HG02763 (cell line): Measurements from ENCODE around the gene TBCD.

Experiments used
- ATAC-seq: cut with Tn5 transposase; IDR thresholded peaks from one replicate; pipeline ENCODE4 v1.9.1; 2021; ENCODE audit warnings: mild to moderate bottlenecking, moderate library complexity; ENCODE audit not compliant: unreplicated experiment

Gene TBCD

DNA sequence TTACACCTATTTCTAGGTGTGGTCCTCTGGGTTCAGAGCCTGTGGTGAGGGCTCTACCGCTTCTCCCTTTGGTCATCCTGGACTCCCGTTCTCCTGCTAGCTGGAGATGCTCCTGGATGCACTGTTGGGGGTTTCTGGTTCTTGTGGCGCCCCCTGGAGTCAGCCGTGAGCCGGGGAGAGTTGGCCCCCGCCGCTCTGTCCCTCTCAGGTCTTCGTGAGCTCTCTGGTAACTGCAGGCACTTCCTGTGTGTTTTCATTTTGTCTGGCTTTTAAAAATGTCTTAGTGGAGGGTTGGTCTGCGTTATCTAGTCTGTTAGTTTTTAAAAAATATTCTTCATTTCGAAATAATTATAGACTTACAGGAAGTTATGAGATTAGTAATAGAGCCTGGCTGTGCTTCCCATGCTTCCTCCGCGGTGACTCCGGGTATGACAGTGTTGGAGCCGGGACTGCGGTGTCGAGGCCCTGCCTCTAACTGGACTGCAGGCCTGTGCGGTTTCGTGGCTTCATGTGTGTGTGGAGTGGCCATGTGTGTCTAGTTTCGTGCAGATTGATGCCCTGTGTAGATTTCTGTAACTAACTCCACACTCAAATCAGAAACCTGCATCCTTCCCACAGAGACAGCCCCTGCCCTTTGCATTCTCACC, 166.0 kb downstream of the TBCD start:
- no peak for ATAC-seq

DNA sequence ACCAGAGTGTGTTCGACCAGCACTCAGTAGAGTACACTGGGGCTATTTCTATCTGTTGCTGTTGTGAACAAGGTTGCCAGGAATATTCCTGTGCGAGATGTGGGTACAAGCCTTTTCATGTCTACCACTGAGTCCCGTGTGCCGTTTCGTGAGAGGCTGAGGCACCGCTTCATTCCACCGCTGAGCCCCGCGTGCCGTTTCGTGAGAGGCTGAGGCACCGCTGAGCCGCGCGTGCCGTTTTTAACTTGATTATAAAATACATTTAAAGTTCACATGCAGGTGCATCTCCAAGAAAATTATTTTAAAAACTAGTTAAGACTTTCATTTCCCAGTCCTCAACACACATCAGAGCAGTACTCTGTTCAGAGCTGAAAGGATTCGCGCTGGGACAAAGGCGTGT, 166.6 kb downstream of the TBCD start:
- no peak for ATAC-seq

DNA sequence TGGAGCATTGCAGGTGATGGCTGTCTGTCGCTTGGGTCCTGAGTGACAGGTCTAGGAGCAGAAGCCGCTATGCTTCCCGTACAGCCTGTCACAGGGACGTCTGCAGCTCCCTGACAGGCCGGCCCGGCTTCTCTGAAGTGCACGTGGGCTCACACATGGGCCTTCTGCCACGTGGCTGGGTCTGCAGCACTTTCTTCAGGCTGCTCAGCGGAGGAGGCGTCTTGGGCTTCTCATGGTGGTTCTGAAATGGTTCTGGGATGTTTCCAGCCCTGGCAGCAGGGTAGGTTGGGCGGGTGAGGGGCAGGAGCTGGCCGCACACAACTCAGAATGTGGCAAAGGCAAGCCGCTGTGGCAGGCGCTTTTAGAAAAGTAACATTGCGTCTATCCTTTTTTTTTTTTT, 168.3 kb downstream of the TBCD start:
- no peak for ATAC-seq

DNA sequence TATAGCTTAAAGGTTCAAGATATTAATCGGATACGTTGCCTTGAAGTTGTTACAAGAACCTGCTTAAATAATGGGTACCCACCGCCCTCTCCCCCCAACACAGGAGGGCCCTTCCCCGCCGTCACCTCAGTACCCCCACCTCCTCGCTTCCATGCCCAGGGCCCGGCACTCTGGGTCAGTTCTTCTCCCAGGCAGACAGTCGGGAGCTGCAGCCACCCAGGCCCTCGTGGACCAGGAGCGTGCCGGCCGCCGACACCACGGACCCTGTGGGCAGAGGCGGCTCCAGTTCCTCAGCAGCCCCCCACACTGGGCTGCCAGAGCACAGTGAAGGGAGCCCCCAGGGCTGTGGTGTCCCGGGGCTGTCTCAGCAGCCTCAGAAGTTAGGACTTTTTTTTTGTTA, 168.8 kb downstream of the TBCD start:
- no peak for ATAC-seq

DNA sequence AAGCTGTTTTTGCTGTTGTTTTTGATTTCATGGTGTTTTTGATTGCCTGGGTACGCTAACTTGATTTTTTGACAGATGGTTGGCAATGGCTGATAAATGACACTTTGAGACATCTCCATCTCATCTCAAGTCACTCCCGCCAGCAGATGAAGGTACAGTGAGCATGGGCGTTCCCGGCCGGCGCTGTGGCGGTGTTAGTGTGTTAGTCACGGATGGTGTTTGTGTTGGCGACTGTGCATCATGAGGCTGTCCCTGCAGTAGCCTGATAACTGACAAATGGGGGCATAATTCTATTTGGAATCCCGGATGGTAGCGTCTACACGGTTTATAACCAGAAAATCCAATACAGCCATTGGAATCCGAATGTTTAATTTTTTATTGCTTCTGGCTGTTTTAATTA, 169.6 kb downstream of the TBCD start:
- ATAC-seq, result no peak

DNA sequence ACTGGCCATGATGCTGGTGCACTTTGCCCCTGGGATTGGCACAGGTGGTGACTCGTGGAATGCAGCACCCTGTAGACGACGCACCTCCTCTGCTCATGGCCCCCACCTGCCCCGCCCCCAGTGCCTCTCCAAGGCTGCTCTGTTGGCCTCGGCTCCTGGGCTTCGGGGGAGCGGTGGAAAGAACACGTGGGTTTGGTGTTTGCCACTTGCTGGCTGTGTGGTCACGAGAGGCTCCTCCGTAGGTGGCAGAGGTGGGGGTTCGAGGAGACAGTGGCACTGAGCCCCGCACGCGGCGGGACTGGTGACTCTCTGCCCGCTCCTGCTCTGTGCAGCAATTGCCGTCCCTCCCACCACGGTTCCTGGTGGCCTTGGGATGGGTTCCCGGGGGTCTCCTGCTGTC, 170.8 kb downstream of the TBCD start:
- no peak for ATAC-seq

DNA sequence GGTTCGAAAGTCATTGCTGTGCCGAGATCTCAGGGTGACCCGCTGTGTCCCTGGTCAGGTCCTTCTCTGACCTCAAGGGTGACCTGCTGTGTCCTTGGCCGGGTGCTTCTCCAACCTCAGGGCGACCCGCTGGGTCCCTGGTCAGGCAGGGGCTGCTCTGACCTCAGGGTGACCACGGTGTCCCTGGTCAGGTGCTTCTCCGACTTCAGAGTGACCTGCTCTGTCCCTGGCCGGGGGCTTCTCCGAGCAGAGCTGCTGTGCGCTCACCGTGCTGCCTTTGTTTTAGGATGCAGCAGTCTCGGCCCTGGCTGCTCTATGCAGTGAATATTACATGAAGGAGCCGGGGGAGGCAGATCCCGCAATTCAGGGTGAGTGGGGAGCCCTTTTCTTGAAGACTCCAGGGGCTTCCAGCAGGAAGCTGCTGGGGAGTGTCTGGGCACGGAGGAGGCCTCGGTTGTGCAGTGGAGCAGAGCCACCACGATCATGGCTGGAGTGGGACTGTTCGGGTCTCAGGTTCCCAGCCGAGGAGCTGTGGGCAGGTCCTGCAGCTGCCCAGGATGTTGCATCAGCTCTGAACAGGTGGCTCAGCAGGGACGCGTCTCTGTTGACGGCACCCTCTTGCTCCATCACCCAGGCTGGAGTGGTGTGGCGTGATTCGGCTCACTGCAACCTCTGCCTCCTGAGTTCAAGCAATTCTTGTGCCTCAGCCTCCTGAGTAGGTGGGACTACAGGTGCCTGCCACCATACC, 171.7 kb downstream of the TBCD start:
- no peak for ATAC-seq

DNA sequence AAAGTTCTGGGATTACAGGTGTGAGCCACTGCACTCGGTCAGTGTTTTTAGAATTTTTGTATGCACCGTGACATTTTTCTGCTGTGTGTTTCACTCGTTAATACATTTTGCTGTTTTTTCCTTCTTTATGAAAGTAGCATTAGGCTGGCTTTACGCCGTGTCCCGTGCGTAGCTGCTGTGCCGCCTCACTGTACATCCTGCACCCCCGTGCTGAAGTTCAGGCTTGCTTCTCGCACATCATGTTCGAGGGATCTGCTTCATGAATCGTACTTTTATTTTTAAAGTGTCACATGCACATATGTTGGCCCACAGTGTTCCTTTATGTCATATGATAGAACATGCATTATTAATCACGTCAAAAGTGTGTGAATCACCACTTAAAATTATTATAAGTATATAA, 172.3 kb downstream of the TBCD start:
- no peak for ATAC-seq

DNA sequence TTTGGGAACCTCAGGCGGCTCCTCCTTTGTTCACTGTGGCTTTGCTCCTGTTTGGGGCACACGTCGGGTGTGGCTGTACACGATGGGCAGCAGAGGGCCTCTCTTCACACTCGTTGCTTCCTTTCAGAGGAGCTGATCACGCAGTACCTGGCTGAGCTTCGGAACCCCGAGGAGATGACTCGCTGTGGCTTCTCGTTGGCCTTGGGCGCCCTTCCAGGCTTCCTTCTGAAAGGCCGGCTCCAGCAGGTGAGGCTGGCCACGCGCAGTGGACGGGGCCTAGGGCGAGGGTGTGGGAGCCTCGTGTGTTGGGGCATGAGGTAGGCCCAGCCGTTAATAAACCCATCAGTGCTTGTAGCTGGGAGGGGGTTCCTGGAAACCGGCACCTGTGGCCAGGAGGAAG, 172.9 kb downstream of the TBCD start:
- ATAC-seq, result no peak

DNA sequence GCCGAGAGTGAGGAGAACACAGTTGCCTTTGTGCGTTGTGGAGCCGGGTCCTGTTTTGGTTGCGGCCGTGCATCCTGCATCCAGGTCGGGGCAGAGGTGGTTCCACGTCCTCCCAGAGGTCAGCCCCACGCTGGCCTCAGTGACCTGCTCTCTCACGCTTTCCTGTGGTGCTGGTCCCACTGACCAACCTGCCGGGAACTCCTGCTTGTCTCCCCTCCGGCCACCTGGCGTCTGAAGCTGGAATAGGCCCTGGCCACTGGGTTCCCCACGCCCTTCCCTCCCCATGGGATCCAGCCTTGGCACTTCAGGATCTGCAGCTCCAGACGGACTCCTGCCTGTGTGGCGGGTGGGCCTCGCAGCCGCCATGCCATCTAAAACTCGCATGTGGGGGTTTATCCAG, 173.5 kb downstream of the TBCD start:
- no peak for ATAC-seq

DNA sequence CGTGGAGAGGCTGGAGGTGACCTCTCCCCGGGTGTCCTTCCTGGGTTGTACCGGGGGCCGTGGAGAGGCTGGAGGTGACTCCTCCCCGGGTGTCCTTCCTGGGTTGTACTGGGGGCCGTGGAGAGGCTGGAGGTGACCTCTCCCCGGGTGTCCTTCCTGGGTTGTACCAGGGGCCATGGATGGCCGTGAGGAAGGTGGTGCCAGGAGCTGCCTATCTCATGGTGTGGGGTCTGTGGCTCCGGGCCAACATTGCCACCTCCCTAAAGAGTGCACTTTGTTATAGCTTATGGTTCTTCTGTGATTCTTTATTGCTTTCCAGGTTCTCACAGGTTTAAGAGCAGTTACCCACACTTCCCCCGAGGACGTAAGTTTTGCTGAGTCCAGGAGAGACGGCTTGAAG, 174.2 kb downstream of the TBCD start:
- ATAC-seq, result no peak

DNA sequence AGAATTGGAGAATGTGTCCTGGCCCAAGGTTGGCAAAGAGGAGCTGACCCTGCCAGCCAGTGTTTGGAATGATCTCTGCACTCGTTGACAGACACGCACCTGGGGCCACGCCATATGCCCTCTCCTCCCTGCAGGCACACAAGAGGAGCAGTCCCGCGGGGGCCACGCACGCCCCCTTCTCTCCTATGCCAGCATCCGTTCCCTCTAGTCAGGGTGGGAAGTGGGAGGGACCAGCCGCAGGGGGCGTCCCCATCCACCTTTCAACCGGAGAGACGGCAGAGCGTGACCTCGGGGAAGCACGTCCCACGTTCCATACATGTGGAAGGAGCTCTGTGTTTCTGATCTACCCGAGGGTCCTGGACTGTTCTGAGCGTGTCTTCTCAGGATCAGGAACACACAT, 174.9 kb downstream of the TBCD start:
- ATAC-seq, result no peak

DNA sequence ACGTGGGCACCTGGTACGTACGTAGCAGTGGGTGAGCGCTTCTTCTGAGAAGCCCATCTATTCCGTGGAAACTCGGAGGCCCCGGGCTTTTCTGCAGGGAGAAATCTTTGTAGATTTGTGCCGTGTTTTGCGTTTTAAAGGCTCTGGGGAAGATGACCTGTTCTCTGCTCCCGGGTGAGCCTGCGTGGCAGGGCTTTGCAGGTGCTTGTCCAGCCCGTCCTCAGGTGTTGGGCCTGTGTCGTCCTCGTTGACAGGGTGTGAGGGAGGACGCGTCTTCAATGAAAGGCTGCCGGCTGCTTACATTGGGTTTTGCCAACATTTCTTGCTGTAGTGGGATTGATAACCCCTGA, 175.4 kb downstream of the TBCD start:
- ATAC-seq, result no peak

DNA sequence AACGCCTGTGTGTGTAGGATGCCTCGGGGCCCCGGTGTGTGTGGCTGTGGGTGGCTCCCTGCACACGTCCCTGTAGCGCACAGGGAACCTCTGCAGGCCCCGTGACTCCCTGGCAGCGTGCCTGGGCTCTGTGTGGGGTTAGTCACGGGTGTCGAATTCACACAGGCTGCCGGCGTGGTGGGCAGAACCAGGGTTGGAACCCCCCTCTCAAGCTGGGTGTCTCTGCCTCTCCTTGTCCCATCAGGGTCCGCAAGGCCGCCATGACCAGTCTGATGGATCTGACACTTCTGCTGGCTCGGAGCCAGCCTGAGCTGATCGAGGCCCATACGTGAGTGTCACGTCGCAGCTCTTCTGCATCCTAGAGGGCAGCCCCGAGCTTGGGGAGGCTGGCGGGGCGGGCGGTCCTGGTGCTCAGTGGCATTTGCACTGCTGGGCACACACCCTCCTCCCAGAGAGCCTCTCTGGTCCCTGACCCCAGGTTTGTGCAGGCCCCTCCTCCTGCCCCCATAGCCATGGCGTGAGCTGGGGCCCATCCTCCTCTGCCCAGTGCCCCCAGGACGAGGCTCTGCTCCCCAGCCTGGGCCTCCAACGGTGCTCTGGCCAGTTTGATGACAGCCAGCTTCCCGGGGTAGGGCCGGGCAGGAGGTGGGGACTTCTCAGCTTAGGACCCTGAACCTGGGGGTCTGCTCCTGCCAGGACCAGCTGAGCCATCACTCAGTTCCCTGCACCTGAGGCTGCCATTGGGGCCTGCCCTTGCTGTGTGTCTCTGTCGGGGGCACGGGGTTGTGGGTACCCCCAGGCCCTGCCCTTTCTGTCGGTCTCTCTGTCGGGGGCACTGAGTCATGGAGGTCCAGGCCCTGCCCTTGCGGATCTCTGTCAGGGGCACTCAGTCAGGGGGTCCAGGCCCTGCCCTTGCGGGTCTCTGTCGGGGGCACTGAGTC, 176.1 kb downstream of the TBCD start:
- ATAC-seq, result no peak

DNA sequence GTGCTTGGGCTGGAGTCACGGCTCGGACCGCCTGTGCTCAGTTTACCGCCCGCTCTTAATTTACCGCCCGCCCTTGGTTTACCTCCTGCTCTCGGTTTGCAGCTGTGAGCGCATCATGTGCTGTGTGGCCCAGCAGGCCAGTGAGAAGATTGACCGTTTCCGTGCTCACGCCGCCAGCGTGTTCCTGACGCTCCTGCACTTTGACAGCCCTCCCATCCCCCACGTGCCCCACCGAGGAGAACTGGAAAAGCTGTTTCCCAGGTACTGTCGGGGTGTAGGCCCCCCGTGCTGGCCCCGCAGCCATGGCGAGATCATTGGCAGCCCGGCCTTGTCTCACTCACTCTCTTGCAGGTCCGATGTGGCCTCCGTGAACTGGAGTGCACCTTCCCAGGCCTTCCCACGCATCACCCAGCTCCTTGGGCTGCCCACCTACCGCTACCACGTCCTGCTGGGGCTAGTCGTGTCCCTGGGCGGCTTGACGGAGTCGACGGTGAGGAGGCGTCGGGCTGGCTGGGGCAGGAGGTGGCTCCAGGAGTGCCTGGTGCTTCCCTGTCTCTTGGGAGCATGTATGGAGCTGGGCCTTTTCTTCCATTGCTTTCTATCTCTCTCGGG, 177.3 kb downstream of the TBCD start:
- ATAC-seq, result no peak

DNA sequence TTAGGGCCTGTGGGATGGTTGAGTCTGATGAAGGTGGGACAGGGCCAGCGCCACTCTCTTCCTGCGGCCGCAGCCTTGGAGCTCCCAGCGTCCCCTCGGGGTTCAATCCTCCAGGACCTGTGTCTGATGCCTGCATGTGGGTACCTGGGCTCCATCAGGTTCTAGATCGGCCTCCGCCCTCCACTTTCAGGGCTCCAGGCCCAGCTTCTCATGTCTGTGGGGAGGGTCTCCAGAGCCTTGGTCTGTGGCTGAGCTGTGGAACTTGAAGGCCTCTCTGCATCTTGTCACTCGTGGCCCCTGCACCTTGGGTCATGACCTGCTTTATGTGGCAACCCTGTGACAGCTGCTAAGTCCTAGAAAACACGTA, 177.8 kb downstream of the TBCD start:
- no peak for ATAC-seq

DNA sequence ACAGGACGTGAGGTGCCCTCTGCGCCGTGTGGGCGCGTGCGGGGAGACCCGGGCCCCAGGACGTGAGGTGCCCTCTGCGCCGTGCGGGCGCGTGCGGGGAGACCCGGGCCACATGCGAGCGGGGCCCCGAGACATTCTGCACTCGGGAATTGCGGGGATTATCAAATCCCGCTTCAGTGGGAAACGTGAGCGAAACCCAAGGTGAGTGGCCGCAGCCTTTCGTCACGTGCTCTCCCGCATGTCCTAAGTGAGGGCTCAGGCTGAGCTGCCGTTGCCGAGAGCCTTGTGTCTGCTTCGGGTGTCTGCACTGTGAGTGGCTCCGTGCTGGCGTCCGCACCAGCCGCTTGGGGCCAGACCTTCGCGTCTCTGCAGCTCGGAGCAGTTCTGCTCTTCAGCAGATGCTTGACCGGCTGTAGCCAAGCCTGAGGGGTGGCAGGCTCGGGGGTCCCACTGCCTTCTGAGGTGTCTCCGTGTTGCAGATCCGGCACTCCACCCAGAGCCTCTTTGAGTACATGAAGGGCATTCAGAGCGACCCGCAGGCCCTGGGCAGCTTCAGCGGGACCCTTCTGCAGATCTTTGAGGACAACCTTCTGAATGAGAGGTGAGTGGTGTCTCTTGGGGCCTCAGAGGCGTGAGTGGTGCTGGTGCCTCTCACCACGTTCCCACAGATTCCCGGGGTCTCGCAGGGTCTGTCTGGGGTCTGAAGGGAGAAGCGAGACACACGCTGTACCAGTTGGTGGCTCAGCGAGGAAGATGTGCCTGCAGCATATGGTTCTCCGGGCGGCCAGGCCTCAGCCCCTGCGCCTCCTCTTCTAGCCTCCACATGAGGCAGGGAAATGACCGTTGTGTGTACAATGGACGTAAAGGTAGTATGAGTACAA, 178.4 kb downstream of the TBCD start:
- no peak for ATAC-seq

DNA sequence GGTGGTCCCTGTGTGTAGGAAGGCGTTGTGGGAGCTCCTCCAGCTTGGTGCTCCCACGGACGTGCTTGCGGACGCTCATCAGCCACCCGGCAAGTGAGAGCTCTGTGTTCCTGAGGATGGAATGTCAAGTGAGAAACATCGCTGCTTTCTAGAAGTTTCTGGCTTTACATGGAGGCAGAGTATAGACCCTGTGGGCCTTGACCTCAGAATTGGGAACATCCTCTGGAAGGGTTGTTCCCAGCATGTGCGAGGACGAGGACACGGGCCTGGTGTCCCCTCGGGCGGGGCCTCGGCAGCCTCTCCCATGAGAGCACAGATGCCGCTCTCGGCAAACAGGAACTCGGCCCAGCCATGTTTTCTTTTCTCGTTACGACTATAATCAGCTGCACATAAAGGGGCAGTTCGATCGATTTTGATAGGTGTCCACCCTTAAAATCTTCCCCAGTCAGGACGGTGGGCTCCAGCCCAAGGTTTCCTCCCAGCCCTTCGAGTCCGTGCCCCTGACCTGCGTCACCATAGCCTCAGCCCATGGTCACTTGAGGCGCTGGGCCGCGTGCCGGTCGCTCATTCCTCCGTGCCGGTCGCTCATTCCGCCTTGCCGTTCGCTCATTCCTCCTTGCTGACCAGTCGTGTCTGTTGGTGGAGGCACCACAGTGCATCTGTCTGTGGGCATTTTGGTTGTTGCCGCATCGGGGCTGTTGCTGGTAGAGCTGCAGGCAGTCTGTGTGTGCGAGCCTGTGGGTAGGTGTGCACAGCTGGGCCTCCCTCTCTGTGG, 179.2 kb downstream of the TBCD start:
- no peak for ATAC-seq

DNA sequence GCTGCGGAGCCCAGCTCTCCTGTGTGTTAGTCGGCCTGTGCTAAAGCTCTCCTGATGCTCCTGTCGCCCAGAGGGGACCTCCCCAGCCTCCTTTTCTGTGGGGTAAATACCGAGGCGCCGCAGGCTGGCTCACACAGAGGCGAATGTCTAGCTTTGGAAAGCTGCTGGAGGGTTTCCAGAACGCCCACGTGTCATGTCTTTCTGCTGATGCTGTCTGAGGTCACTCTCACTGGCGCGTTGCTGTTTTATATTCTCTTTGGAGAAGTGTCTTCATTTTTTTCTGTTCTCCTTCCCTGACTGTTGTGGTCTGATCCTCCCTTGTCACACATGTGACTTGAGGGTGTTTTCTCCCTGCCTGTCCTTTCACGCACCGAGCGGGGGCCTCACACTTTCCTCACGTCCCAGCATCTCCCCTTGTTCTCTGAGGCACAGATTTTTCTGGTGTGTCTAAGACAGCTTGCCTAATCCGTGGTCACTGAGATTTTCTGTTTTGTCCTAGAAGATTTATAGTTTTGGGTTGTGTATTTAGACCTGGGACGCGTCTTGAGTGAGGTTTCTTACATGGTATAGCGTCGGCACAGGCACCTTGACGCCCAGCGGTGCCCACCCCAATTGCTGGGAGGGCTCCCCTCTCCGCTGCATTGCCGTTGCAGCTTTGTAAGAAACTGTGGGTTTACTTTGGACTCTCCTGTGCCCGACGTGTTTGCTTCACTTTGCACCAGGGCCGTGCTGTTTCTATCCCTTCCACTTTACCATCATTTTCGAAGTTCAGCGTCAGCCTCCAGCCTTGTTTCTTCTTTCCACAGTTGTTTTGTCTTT, 180.0 kb downstream of the TBCD start:
- ATAC-seq, result no peak
